ENCODE results near the gene MAP3K9.

MAP3K9 gene

GRCh38 chr14:70784886-70785285 lies 24.4 kb downstream of the MAP3K9 start:
- no peak for DNase-seq

- DNase-seq, result no peak
Observed at GRCh38 chr14:70782361-70782760, 27.0 kb downstream of the MAP3K9 start.

- DNase-seq, result no peak
Observed at GRCh38 chr14:70780396-70781075, 28.8 kb downstream of the MAP3K9 start.

GRCh38 chr14:70779667-70780066 lies 29.6 kb downstream of the MAP3K9 start:
- DNase-seq, result no peak

GRCh38 chr14:70776197-70776596 lies 33.1 kb downstream of the MAP3K9 start:
- no peak for DNase-seq

- no peak for DNase-seq
Observed at GRCh38 chr14:70773182-70773862, 36.0 kb downstream of the MAP3K9 start.

GRCh38 chr14:70771781-70772212 lies 37.5 kb downstream of the MAP3K9 start:
- no peak for DNase-seq

- DNase-seq, result no peak
Observed at GRCh38 chr14:70770490-70770889, 38.8 kb downstream of the MAP3K9 start.

GRCh38 chr14:70759398-70759797 lies 49.9 kb downstream of the MAP3K9 start:
- DNase-seq, result no peak

- DNase-seq, result no peak
Observed at GRCh38 chr14:70755655-70756054, 53.7 kb downstream of the MAP3K9 start.

GRCh38 chr14:70754991-70755390 lies 54.3 kb downstream of the MAP3K9 start:
- DNase-seq, result no peak

GRCh38 chr14:70753518-70753953 lies 55.8 kb downstream of the MAP3K9 start:
- no peak for DNase-seq

- no peak for DNase-seq
Observed at GRCh38 chr14:70748422-70748821, 60.9 kb downstream of the MAP3K9 start.

- DNase-seq, result no peak
Observed at GRCh38 chr14:70744641-70745040, 64.7 kb downstream of the MAP3K9 start.

- DNase-seq, result no peak
Observed at GRCh38 chr14:70742316-70742715, 67.0 kb downstream of the MAP3K9 start.

- no peak for DNase-seq
Observed at GRCh38 chr14:70741482-70741881, 67.8 kb downstream of the MAP3K9 start.

- DNase-seq, result no peak
Observed at GRCh38 chr14:70735043-70735442, 74.3 kb downstream of the MAP3K9 start.

- DNase-seq, result no peak
Observed at GRCh38 chr14:70731447-70732239, 77.7 kb downstream of the MAP3K9 start.

- DNase-seq, result no peak
Observed at GRCh38 chr14:70730393-70730792, 78.9 kb downstream of the MAP3K9 start.

- DNase-seq, result no peak
Observed at GRCh38 chr14:70726651-70727375, 82.5 kb downstream of the MAP3K9 start.

- DNase-seq, result no peak
Observed at GRCh38 chr14:70724944-70725343, 84.4 kb downstream of the MAP3K9 start.

GRCh38 chr14:70724110-70724509 lies 85.2 kb downstream of the MAP3K9 start:
- no peak for DNase-seq

GRCh38 chr14:70723276-70723675 lies 86.0 kb downstream of the MAP3K9 start:
- no peak for DNase-seq
